Colon (tissue), 2 donors: Measurements from ENCODE around the gene ANP32B.

Experiments
- FAIRE-seq: peaks from 2 replicates; lab custom pipeline; 2012; peaks lifted over from hg19 to GRCh38; lab: Jason Lieb, UNC
- donor health status: control.
- donor health status: control.

The ANP32B gene

GRCh38 chr9:98031169-98031568, 48.0 kb downstream of the ANP32B start:
- FAIRE-seq, result no peak

DNA sequence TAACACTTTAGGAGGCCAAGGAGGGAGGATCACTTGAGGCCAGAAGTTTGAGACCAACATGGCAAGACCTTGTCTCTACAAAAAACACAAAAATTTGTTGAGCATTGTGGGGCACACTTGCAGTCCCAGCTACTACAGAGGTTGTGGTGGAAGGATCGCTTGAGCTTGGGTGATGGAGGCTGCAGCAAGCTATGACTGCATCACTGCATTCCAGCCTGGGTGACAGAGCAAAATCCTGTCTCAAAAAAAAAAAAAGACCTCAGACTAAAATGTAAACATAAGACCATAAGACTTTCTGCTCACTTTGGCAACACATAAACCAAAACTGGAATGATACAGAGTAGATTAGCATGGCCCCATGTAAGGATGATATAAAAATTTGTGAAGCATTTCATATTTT, 48.8 kb downstream of the ANP32B start:
- FAIRE-seq, result no peak

DNA sequence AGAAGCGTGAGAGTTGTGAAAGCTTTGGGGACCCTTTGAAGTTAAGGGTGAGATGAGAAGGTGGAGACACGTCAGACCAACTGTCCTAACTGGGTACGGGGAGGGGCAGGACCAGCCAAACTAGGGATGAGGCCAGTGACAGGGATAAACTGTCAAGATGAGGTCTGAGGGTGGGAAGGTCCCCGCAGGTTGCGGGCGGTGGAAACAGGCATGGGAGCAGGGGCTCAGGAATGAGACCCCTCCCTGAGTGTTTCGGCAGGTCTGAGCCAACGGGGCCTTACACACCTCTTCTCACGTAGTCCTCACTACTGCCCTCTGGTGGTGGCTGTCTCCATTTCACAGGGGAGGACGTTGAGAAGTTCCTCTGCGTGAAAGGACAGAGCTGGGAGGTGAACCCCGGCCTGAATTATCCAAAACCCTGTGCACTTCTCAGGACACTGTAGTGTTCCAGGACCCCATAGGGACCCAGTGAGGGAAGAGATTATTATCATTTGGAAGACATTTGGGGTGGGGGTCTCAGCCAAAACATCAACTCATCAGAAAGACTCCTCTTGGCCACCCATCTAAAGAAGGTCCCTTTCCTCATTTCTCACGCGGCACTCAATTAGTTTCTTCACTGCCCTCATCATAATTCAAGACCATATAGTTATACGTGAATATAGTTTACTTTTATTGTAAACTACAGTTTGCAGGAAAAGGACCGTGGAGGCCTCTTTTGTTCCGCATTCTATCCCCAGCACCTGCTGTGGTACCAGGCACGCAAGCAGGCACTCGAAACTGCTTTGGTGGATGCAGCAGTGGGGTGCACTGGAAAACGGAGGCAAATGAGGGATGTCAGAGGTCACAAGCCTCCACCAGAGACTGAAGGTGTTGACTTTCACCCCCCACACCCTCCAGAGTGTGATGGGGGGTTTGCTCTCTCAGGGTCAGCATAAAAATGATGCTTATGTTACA, 51.7 kb downstream of the ANP32B start:
- FAIRE-seq, result no peak

- no peak for FAIRE-seq
Measured at GRCh38 chr9:98037357-98037756, 54.2 kb downstream of the ANP32B start.

GRCh38 chr9:98038958-98039357, 55.8 kb downstream of the ANP32B start:
- no peak for FAIRE-seq

- FAIRE-seq, result no peak
Measured at GRCh38 chr9:98039607-98040017, 56.5 kb downstream of the ANP32B start.

GRCh38 chr9:98040212-98040611, 57.1 kb downstream of the ANP32B start:
- FAIRE-seq, result no peak

- no peak for FAIRE-seq
Measured at GRCh38 chr9:98043915-98044314, 60.8 kb downstream of the ANP32B start.

DNA sequence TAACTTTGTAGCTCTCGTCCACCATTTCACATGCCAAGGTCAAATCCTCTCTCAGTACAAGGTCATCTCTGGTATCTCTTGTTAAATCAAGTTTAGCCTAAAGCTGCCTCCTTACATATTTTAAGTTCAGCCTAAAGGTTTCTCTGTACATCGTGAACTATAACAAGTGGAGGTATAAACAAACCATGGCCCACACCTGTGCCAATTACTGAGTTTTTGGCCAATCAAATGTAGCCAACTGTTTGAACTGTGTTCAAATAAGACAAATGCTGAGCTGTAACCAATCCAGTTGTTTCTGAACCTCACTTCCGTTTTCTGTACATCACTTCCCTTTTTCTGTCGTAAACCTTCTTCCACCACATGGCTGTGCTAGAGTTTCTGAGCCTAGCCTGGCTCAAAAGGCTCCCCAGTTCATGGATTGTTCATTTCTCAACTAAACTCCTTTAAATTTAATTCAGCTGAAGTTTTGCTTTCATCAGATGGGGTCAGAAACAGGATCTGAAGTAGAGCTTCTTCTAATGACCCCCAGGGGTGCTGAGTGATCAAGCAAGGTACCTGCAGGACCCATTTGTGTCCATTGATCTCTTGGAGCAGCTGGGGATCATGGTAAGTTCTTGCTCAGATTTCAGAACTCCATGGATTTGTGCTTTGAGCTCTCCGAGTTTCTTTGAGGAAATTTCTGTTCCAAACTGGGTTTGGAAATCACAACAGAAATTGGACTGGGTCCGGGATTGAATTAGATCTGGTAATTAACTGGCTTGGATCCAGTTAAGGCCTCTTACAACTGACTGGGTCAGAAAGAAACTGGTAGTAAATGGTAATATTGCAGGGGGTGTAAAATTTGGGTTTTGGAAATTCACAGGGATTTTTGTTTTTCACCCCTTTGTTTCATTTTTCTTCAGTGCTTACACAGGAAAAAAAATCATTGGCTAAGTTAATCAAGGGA, 62.4 kb downstream of the ANP32B start:
- FAIRE-seq, result no peak

DNA sequence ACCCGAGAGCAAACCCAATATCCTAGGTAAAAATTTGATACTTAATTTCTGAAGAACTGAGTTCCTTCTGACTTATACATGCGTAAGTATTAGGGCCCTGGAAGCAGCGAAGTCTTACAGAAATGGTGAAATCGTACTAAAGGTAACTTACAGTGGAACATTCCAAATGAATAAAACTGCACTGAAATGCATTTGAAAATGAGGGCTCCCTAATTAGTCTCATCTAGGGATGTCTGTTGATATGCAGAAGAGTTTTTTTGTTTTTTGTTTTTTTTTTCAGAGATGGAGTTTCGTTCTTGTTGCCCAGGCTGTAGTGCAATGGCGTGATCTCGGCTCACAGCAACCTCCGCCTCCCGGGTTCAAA, 63.0 kb downstream of the ANP32B start:
- no peak for FAIRE-seq

DNA sequence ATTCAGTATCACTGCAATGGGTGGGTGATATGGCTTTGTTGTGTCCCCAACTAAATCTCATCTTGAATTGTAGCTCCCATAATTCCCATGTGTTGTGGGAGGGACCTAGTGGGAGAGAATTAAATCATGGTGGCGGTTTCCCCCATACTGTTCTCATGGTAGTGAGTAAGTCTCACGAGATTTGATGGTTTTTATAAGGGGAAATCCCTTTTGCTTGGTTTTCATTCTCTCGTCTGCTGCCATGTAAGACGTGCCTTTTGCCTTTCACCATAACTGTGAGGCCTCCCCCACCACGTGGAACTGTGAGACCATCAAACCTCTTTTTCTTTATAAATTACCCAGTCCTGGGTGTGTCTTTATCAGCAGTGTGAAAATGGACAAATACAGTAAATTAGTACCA, 63.9 kb downstream of the ANP32B start:
- FAIRE-seq, result no peak

GRCh38 chr9:98049288-98050072, 66.3 kb downstream of the ANP32B start:
- FAIRE-seq, result no peak

DNA sequence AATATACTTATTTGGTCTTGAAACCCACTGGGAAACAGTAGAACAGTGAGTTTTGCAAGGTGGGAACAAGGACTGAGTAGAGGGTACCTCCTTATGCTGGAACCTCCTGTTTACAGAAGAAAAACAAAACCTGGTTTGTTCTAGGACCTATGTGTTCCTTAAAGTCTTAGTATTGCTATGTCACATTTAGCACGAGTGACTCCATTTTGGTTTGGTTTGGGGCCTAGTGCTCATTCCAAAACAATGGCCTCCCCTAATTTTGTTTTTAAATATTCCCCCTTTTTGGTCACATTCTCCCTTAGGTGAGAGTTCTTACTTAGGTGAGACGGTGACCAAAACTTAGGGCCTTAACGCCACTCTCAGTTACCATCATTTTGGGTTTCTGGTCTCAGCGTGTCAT, 67.2 kb downstream of the ANP32B start:
- FAIRE-seq, result no peak

GRCh38 chr9:98054376-98054951, 71.3 kb downstream of the ANP32B start:
- FAIRE-seq, result no peak

GRCh38 chr9:98056269-98057137, 73.4 kb downstream of the ANP32B start, which contains the start of gene NANS:
Gene NANS, plus strand, starts transcription at chr9:98056732. Its CDS starts 77 bp downstream, at chr9:98056809.
- FAIRE-seq, result no peak

DNA sequence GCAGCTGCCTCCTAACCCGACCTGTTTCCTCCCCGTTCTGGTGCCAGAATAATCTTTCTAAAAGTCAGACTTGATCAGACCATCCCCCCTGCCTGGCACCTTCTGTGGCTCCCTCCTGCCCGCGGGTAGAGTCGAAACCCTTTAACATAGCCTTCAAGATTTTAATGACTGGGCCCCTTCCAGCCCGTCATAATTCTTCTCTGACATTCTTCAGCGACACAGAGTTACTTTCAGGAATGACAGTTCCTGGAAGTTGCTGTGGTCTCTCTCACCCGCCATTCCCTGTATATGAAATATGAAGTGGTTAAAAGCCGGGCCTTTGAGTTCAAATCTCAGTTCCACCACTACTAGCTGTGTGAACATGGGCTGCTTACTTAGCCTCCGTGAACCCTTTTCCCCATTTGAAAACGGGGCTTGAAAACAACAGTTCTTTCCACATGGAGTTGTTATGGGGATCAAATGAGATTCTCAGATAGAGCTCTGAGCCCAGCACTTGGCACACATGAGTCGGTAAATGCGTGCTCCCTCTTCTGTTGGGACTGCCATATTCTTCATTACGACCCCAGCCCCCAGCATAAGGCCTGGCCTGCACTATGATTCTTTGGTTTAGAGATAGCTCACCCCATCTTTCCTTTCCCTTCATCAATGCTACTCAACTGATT, 74.1 kb downstream of the ANP32B start:
- no peak for FAIRE-seq

DNA sequence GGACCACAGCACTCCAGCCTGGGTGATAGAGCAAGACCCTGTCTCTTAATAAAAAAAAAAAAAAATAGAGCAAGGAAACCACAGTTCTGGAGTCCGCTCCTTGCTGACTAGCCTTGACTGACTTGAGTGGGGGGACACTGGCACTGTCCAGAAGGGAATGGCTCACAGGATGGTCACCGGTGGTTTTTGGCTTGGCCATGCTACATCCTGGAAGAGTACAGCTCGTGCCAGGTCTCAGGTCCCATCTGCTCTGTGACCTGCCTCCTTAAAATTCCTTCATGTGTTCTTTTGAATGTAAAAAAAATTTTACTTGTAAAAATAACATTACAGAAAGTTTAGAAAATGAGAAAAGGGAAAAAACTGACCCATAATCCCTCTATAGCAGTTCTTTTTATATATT, 79.0 kb downstream of the ANP32B start:
- no peak for FAIRE-seq

- FAIRE-seq, result no peak
Measured at GRCh38 chr9:98064623-98065392, 81.7 kb downstream of the ANP32B start.
